GM23248 (cell line): ENCODE data around the gene SIVA1. TPM values are rescaled to one million over a fixed set of nuclear protein-coding genes. Genes with fewer than 3 reads are reported as not detected.

Experiments
- DNase-seq: peaks from one replicate; pipeline ENCODE4 v3.0.0-alpha.2; 2015
- H2AFZ ChIP-seq: fragments of 200-600 bp; sonication (generic); 2 replicates; pipeline ENCODE4 v1.6.1; 2016; ENCODE audit warnings: antibody characterized with exemption
- H3F3A ChIP-seq: fragments of 200-600 bp; sonication (generic); 2 replicates; pipeline ENCODE4 v1.6.1; 2016; ENCODE audit warnings: mild to moderate bottlenecking, antibody characterized with exemption, mixed run types; ENCODE audit not compliant: insufficient read depth
- H3K27ac ChIP-seq: fragments of 200-600 bp; sonication (generic); 2 replicates; pipeline ENCODE4 v1.5.1; 2016; ENCODE audit warnings: mild to moderate bottlenecking
- H3K27me3 ChIP-seq: fragments of 200-600 bp; sonication (generic); replicated peaks from 2 replicates; pipeline ENCODE4 v1.6.1; 2016; ENCODE audit warnings: mild to moderate bottlenecking; ENCODE audit not compliant: insufficient read depth
- H3K36me3 ChIP-seq: fragments of 200-600 bp; sonication (generic); 2 replicates; pipeline ENCODE4 v1.6.1; 2016; ENCODE audit warnings: low read depth, mild to moderate bottlenecking
- H3K4me1 ChIP-seq: fragments of 200-600 bp; sonication (generic); 2 replicates; pipeline ENCODE4 v1.6.1; 2016; ENCODE audit warnings: mild to moderate bottlenecking; ENCODE audit not compliant: insufficient read depth
- H3K4me2 ChIP-seq: fragments of 200-600 bp; sonication (generic); one replicate; pipeline ENCODE4 v1.6.1; 2016; ENCODE audit warnings: mild to moderate bottlenecking; ENCODE audit not compliant: unreplicated experiment
- H3K4me3 ChIP-seq: fragments of 200-600 bp; sonication (generic); 2 replicates; pipeline ENCODE4 v1.5.1; 2016; ENCODE audit warnings: mild to moderate bottlenecking
- H3K79me2 ChIP-seq: fragments of 200-600 bp; sonication (generic); 2 replicates; pipeline ENCODE4 v1.6.1; 2016; ENCODE audit warnings: mild to moderate bottlenecking; ENCODE audit not compliant: insufficient read depth
- H3K9ac ChIP-seq: fragments of 200-600 bp; sonication (generic); 2 replicates; pipeline ENCODE4 v1.6.1; 2016; ENCODE audit warnings: mild to moderate bottlenecking
- H3K9me2 ChIP-seq: fragments of 200-600 bp; sonication (generic); 2 replicates; pipeline ENCODE4 v1.6.1; 2016; ENCODE audit warnings: mixed run types, mild to moderate bottlenecking, moderate library complexity; ENCODE audit not compliant: insufficient read depth
- H3K9me3 ChIP-seq: fragments of 200-600 bp; sonication (generic); one replicate; pipeline ENCODE4 v1.6.1; 2017; ENCODE audit warnings: low read depth
- H4K20me1 ChIP-seq: fragments of 200-600 bp; sonication (generic); 2 replicates; pipeline ENCODE4 v1.6.0; 2016; ENCODE audit not compliant: insufficient read depth
- EZH2 ChIP-seq: fragments of 200-600 bp; sonication (generic); IDR thresholded peaks from 2 replicates; pipeline ENCODE4 v1.6.1; 2018; ENCODE audit warnings: antibody characterized with exemption, mild to moderate bottlenecking; ENCODE audit not compliant: insufficient read depth, poor library complexity, severe bottlenecking
- EZH2phosphoT487 ChIP-seq: fragments of 200-600 bp; sonication (generic); IDR thresholded peaks from 2 replicates; pipeline ENCODE4 v1.6.1; 2018; ENCODE audit warnings: antibody characterized with exemption, moderate library complexity, mild to moderate bottlenecking, low read depth; ENCODE audit not compliant: insufficient read depth
- WGBS, 2 experiments: methylation state at CpG; one replicate each; pipeline ENCODE4 v1.1.6; 2015 to 2017; ENCODE audit warnings: low lambda C conversion rate in 2 of 2, low coverage in 1 of 2; ENCODE audit errors: missing lambda C conversion rate in 2 of 2; 5-methylcytosine and 5-hydroxymethylcytosine counted together
- in situ Hi-C: fragments of 300-500 bp; cut with MboI; formaldehyde crosslinking; loops from 2 replicates; pipeline ENCODE4 v1.15.0; 2020
- polyA plus RNA-seq: library from polyadenylated mRNA; unstranded; fragments of >200 nt; fragmentation: Nextera tagmentation; extraction: Ambion mirVana; gene quantifications from 2 replicates; pipeline ENCODE4 v1.2.1, GENCODE V29; 2016
- total RNA-seq: library from RNA; depleted of rRNA; stranded (reverse); fragments of >200 nt; shearing (Covaris generic); gene quantifications from 2 replicates; pipeline ENCODE4 v1.2.3, GENCODE V29; 2014

SIVA1 gene
- total and polyA plus RNA-seq, 2 experiments from 2014 or later, result 132 to 174 TPM

- no peak overlapping the region for H3K4me3 ChIP-seq
- TF ChIP-seq EZH2phosphoT487 (no peak), EZH2 (no peak)
These were observed 11.1 kb upstream of the SIVA1 start for GRCh38 chr14:104741803-104742251.

DNA sequence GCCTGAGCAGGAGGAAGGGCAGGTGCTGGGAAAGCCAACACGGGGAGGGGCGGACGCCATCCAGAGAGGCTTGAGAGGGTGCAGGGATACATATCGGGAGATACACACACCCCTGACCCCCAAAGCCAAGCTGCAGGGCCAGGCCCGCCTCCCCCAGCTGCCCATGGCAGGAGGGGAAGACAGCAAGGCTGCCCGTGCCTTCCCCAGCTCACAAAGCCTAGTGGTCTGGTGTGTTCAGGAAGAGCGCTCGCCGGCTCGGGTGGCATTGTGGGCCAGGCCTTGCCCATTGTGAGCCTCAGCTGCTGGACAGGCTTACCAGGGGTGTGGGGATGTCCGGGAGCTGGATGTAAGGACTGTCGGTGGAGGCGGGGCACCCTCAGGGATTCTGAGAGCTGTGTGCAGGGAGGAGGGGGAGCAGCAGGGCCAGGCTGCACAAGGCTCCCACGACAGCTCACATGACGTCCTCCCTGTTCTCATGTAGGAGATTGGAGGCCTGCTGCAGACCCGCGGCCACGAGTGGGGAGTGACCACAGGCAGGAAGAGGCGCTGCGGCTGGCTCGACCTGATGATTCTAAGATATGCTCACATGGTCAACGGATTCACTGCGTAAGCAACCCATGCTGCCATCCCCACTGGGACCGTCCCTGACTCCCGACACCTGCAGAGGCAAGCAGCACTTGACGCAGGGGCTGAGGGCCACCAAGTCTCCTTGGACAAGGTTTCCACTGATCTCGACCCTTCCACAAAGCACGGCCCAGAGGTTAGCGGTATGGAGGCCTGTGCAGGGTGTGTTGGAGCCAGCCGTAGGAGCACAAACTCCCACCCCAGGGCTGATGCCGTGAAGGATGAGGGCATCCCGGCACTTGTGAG lies 10.1 kb upstream of the SIVA1 start:
- H3F3A ChIP-seq, result peaks cover 13% of the 10 kb centered on the region
- H3K4me3 ChIP-seq, result no peak overlapping the region
- H3K9me2 ChIP-seq, result no peaks in the 10 kb centered on the region
- H3K9me3 ChIP-seq, result no peaks in the 10 kb centered on the region
- peaks cover 23% of the 10 kb centered on the region for H3K4me1 ChIP-seq
- WGBS, 2 experiments, result 95% methylated on average over 30 to 31 of the region's 32 CpGs
- H3K36me3 ChIP-seq, result no peaks in the 10 kb centered on the region
- no peaks in the 10 kb centered on the region for H3K79me2 ChIP-seq
- no peak for DNase-seq
- H3K27me3 ChIP-seq, result no peaks in the 10 kb centered on the region
- no peak overlapping the region for H3K9ac ChIP-seq
- H3K27ac ChIP-seq, result no peak overlapping the region
- no peaks in the 10 kb centered on the region for H4K20me1 ChIP-seq
- TF ChIP-seq EZH2phosphoT487 (no peak), EZH2 (no peak)
- in situ Hi-C loops, result no loop called here
- no peak overlapping the region for H3K4me2 ChIP-seq
- H2AFZ ChIP-seq, result no peak overlapping the region

More at GRCh38 chr14:104741803-104742251, 11.1 kb upstream of the SIVA1 start:
- Histone ChIP-seq H2AFZ (no peak overlapping the region), H3K27ac (no peak overlapping the region), H3K4me2 (no peak overlapping the region), H4K20me1 (no peaks in the 10 kb centered on the region), H3K9ac (no peak overlapping the region), H3K4me1 (peaks cover 17% of the 10 kb centered on the region), H3K9me2 (no peaks in the 10 kb centered on the region), H3K79me2 (no peaks in the 10 kb centered on the region), H3K27me3 (no peaks in the 10 kb centered on the region), H3F3A (peaks cover 6% of the 10 kb centered on the region; the same call in 1 of the 2 replicates), H3K36me3 (no peaks in the 10 kb centered on the region), H3K9me3 (no peaks in the 10 kb centered on the region)
- in situ Hi-C loops, result no loop called here
- DNase-seq, result no peak
- 94 to 97% methylated on average over 19 to 23 of the region's 23 CpGs for WGBS, 2 experiments

DNA sequence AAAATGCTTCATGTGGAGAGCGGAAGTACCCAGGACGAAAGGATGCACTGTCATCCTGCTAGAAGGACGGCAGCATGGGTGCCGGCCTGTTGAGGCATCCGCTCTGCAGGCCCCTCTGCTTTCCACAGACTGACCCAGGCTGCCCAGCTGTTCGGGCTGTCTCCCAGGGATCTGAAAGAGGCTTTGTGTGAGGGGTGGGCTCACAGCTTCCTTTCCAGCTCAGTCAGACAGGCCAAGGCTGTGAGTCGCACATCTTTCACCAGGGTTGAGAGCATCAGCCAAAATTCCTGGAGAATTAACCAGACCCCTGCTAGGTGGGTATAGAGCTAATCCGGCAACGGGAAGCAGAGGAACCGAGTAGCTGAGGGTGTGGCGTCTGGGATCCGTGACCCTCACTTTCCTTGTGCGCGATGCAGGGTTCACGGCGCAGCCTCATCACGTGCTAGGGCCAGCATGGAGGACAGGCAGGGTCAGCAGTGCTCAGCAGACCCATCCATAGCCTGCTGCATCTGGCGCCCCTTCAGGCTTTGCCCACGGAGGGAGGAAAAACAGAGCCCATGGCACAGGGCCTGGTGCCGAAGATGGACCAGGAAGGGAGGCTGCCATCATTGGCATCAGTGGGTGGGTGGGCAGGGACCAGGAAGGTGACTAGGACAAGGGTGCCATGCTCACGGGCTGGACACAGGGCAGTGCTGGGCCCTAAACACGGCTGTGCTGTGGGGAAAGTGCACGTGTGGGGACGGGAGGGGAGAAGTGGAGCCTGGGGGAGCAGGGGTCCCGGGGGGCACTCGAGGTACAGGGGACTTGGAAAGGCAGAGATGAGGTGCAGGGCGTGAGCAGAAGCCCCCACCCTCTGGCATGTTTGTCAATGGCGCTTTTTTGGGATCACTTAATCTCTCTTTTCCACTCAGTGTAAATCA lies 9.2 kb upstream of the SIVA1 start:
- Histone ChIP-seq H4K20me1 (no peaks in the 10 kb centered on the region), H3K9me3 (no peaks in the 10 kb centered on the region), H3K79me2 (no peaks in the 10 kb centered on the region), H3K4me1 (peaks cover 25% of the 10 kb centered on the region), H3K27me3 (no peaks in the 10 kb centered on the region), H3K9ac (no peak overlapping the region), H3K27ac (no peak overlapping the region), H3F3A (peaks cover 15% of the 10 kb centered on the region), H3K36me3 (no peaks in the 10 kb centered on the region), H3K4me3 (no peak overlapping the region), H3K9me2 (no peaks in the 10 kb centered on the region), H2AFZ (no peak overlapping the region), H3K4me2 (no peak overlapping the region)
- in situ Hi-C loops, result no loop called here
- DNase-seq, result peak; percentile 67
- 85 to 88% methylated on average over 23 to 28 of the region's 28 CpGs for WGBS, 2 experiments
- TF ChIP-seq EZH2phosphoT487 (no peak), EZH2 (no peak)

DNA sequence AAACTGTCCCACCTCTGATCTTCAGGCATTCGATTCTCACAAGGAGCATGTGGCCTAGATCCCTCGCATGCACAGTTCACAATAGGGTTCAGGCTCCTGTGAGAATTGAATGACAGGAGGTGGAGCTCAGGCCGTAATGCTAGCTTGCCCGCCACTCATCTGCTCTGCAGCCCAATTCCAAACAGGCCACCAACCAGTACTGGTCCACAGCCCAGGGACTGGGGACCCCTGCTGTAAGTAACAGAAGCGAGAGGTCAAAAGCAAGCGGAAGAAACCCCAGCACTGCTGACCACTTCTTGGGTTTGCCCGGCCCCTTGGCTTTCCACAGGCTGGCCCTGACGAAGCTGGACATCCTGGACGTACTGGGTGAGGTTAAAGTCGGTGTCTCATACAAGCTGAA lies 8.5 kb upstream of the SIVA1 start:
- Histone ChIP-seq H3K4me2 (no peak overlapping the region), H3K4me1 (peaks cover 32% of the 10 kb centered on the region), H3K9ac (no peak overlapping the region), H3K79me2 (no peaks in the 10 kb centered on the region), H2AFZ (no peak overlapping the region), H3F3A (peaks cover 20% of the 10 kb centered on the region), H3K4me3 (no peak overlapping the region), H3K27ac (no peak overlapping the region), H3K9me2 (no peaks in the 10 kb centered on the region), H3K9me3 (no peaks in the 10 kb centered on the region), H4K20me1 (no peaks in the 10 kb centered on the region), H3K27me3 (no peaks in the 10 kb centered on the region), H3K36me3 (no peaks in the 10 kb centered on the region)
- no peak for TF ChIP-seq EZH2
- in situ Hi-C loops, result no loop called here
- 97% methylated on average over 10 of the region's 10 CpGs for WGBS, 2 experiments
- no peak for DNase-seq
